PC-9 (cell line): Measurements from ENCODE around the gene IRF6. TPM values are rescaled to one million over a fixed set of nuclear protein-coding genes. Genes with fewer than 3 reads are reported as not detected.

Experiments used
- BruUV-seq: library from RNA; stranded (reverse); fragments of 400-500 nt; replicated peaks from 2 replicates; lab custom pipeline; 2021; lab: Mats Ljungman, UMichigan
- CTCF ChIA-PET: fragments of 300-600 bp; sonication (Branson Sonifier 250); formaldehyde crosslinking; loops from one replicate; lab custom pipeline; 2022; ENCODE audit warnings: antibody characterized with exemption; lab: Charles Lee
- POLR2A ChIA-PET: fragments of 300-600 bp; sonication (Branson Sonifier 250); formaldehyde crosslinking; loops from one replicate; lab custom pipeline; 2022; ENCODE audit warnings: antibody characterized with exemption; ENCODE audit not compliant: unreplicated experiment; lab: Charles Lee
- DNase-seq, 2 experiments: peaks; one replicate each; pipeline versions ENCODE4 v3.0.0 to v3.0.0-alpha.2; 2015 to 2022; ENCODE audit warnings: mixed read lengths in 1 of 2
- H2AFZ ChIP-seq: fragments of 200-600 bp; sonication (generic); 2 replicates; pipeline ENCODE4 v1.8.1; 2017; ENCODE audit warnings: antibody characterized with exemption
- H3F3A ChIP-seq: fragments of 200-600 bp; sonication (generic); 2 replicates; pipeline ENCODE4 v1.8.1; 2017; ENCODE audit warnings: antibody characterized with exemption, mild to moderate bottlenecking, low read depth; ENCODE audit not compliant: insufficient read depth
- H3K27ac ChIP-seq: fragments of 200-600 bp; sonication (generic); 2 replicates; pipeline ENCODE4 v1.6.1; 2016; ENCODE audit warnings: mixed run types
- H3K27me3 ChIP-seq: fragments of 200-600 bp; sonication (generic); 2 replicates; pipeline ENCODE4 v1.6.1; 2016; ENCODE audit warnings: low read depth, mixed run types; ENCODE audit not compliant: insufficient read depth
- H3K36me3 ChIP-seq: fragments of 200-600 bp; sonication (generic); 2 replicates; pipeline ENCODE4 v1.6.1; 2016; ENCODE audit warnings: low read depth, mixed run types
- H3K4me1 ChIP-seq: fragments of 200-600 bp; sonication (generic); replicated peaks from 2 replicates; pipeline ENCODE4 v1.6.1; 2016; ENCODE audit warnings: mixed run types; ENCODE audit not compliant: insufficient read depth
- H3K4me2 ChIP-seq: fragments of 200-600 bp; sonication (generic); 2 replicates; pipeline ENCODE4 v1.6.1; 2017; ENCODE audit warnings: mixed run types
- H3K4me3 ChIP-seq: fragments of 200-600 bp; sonication (generic); 2 replicates; pipeline ENCODE4 v1.6.1; 2016; ENCODE audit warnings: mixed run types
- H3K79me2 ChIP-seq: fragments of 200-600 bp; sonication (generic); 2 replicates; pipeline ENCODE4 v1.6.1; 2017; ENCODE audit warnings: low read depth, mixed run types
- H3K9me2 ChIP-seq: fragments of 200-600 bp; sonication (generic); 2 replicates; pipeline ENCODE4 v1.8.1; 2017; ENCODE audit warnings: mild to moderate bottlenecking; ENCODE audit not compliant: insufficient read depth
- H3K9me3 ChIP-seq: fragments of 200-600 bp; sonication (generic); 2 replicates; pipeline ENCODE4 v1.8.1; 2016; ENCODE audit warnings: low read depth; ENCODE audit not compliant: insufficient read depth
- H4K20me1 ChIP-seq: fragments of 200-600 bp; sonication (generic); 2 replicates; pipeline ENCODE4 v1.8.1; 2017; ENCODE audit not compliant: insufficient read depth
- CTCF ChIP-seq: fragments of 200-600 bp; sonication (generic); conservative IDR thresholded peaks from 2 replicates; pipeline ENCODE4 v1.6.1; 2017; ENCODE audit warnings: mixed run types, antibody characterized with exemption, mild to moderate bottlenecking, moderate library complexity
- EZH2 ChIP-seq: fragments of 200-600 bp; sonication (generic); IDR thresholded peaks from 2 replicates; pipeline ENCODE4 v1.8.0; 2017; ENCODE audit warnings: antibody characterized with exemption, low read depth
- intact Hi-C: fragments of 100-400 bp; cut with micrococcal nuclease; formaldehyde crosslinking; loops from one replicate; pipeline ENCODE4 v1.10.0; 2022; ENCODE audit not compliant: unreplicated experiment
- total RNA-seq: library from RNA; stranded (reverse); gene quantifications from 2 replicates; pipeline ENCODE4 v1.2.3, GENCODE V29; 2021

Gene IRF6
- total RNA-seq, 1 experiment from 2014 or later = 46.5 TPM

- POLR2A ChIA-PET = no interaction called here
- CTCF ChIA-PET = no interaction called here
- Histone ChIP-seq H3K4me2 (no peak overlapping the region), H3F3A (peaks cover 3% of the 10 kb centered on the region; the same call in 1 of the 2 replicates), H3K9me2 (no peaks in the 10 kb centered on the region), H2AFZ (no peak overlapping the region), H3K27ac (no peak overlapping the region), H3K4me1 (no peaks in the 10 kb centered on the region), H3K36me3 (no peaks in the 10 kb centered on the region), H4K20me1 (no peaks in the 10 kb centered on the region), H3K27me3 (no peaks in the 10 kb centered on the region), H3K79me2 (no peaks in the 10 kb centered on the region), H3K9me3 (no peaks in the 10 kb centered on the region), H3K4me3 (no peak overlapping the region)
- no peak for DNase-seq
- TF ChIP-seq CTCF = no peak
- no peak for TF ChIP-seq EZH2
- no TSS peak for BruUV-seq
- intact Hi-C loops = no loop called here
Observed at GRCh38 chr1:209774592-209774991, 31.4 kb downstream of the IRF6 start.

- Histone ChIP-seq H3K27ac (no peak overlapping the region), H3F3A (peaks cover 3% of the 10 kb centered on the region; the same call in 1 of the 2 replicates), H3K79me2 (no peaks in the 10 kb centered on the region), H3K9me3 (no peaks in the 10 kb centered on the region), H2AFZ (no peak overlapping the region), H3K36me3 (no peaks in the 10 kb centered on the region), H3K9me2 (no peaks in the 10 kb centered on the region), H3K4me3 (no peak overlapping the region), H4K20me1 (no peaks in the 10 kb centered on the region), H3K4me2 (no peak overlapping the region), H3K27me3 (no peaks in the 10 kb centered on the region), H3K4me1 (no peaks in the 10 kb centered on the region)
- BruUV-seq = no TSS peak
- ChIA-PET POLR2A (interaction anchor here (0.5 kb wide), 1 partner anchor 1339 kb away, joined by 3 read pairs; no protein-coding TSS in a partner anchor), CTCF (no interaction called here)
- TF ChIP-seq CTCF (no peak), EZH2 (no peak)
- no peak for DNase-seq
- intact Hi-C loops = no loop called here
Observed at GRCh38 chr1:209772126-209772525, 33.8 kb downstream of the IRF6 start.

GRCh38 chr1:209770636-209771415 is 35.1 kb downstream of the IRF6 start:
- no peaks in the 10 kb centered on the region for H3K79me2 ChIP-seq
- H3K27ac ChIP-seq = no peak overlapping the region
- intact Hi-C loops = no loop called here
- no peak for TF ChIP-seq EZH2
- no peak for TF ChIP-seq CTCF
- no peaks in the 10 kb centered on the region for H3K9me3 ChIP-seq
- ChIA-PET POLR2A (no interaction called here), CTCF (no interaction called here)
- H3K27me3 ChIP-seq = no peaks in the 10 kb centered on the region
- H3K9me2 ChIP-seq = no peaks in the 10 kb centered on the region
- H3K4me2 ChIP-seq = no peak overlapping the region
- H3K4me3 ChIP-seq = no peak overlapping the region
- H3K36me3 ChIP-seq = no peaks in the 10 kb centered on the region
- no peak for DNase-seq
- H4K20me1 ChIP-seq = no peaks in the 10 kb centered on the region
- H3F3A ChIP-seq = peaks cover 3% of the 10 kb centered on the region; the same call in 1 of the 2 replicates
- H3K4me1 ChIP-seq = no peaks in the 10 kb centered on the region
- BruUV-seq = no TSS peak
- H2AFZ ChIP-seq = no peak overlapping the region
